ENCODE measurements around the gene SLC39A5. TPM values are rescaled to one million over a fixed set of nuclear protein-coding genes. Genes with fewer than 3 reads are reported as not detected.
"Not testable (repeated sequence)": the region's sequence is repeated elsewhere in the genome, so short reads cannot be mapped to it uniquely, and the experiment has no call there.

The SLC39A5 gene
- total RNA-seq, 1 donor from 2014 or later, result 0.61 TPM

DNA sequence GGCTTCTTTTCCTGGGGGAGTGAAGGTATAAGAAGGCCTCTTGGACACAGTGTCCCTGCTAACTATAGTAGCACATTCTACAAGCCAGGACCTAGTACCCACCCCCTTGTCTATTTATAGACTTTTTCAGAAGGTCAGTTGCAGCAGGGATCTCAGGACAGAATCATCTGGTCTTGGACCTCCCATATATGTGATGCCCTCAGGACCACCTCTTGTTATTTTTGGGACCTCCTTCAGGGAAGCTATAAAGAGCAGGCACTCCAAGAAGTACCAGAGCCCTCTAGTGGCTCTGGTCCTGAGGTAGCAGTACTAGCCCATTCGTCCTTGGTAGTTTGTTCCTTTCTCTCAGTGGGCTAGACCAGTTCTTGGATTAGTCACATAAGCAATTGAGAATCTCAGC lies 41.2 kb downstream of the SLC39A5 start:
- Mint-ChIP-seq H3K36me3 (ENCODE audit: unreplicated experiment) (no peaks in the 10 kb centered on the region), H3K4me3 (ENCODE audit: unreplicated experiment) (no peak overlapping the region), H3K27me3 (ENCODE audit: unreplicated experiment) (peaks cover 7% of the 10 kb centered on the region), H3K9me3 (ENCODE audit: unreplicated experiment) (peaks cover 2% of the 10 kb centered on the region), H3K4me1 (ENCODE audit: low read depth, unreplicated experiment) (peaks cover 5% of the 10 kb centered on the region), H3K27ac (ENCODE audit: unreplicated experiment) (no peak overlapping the region)
- DNase-seq, result no peak
- TF ChIP-seq, protein P1, sequence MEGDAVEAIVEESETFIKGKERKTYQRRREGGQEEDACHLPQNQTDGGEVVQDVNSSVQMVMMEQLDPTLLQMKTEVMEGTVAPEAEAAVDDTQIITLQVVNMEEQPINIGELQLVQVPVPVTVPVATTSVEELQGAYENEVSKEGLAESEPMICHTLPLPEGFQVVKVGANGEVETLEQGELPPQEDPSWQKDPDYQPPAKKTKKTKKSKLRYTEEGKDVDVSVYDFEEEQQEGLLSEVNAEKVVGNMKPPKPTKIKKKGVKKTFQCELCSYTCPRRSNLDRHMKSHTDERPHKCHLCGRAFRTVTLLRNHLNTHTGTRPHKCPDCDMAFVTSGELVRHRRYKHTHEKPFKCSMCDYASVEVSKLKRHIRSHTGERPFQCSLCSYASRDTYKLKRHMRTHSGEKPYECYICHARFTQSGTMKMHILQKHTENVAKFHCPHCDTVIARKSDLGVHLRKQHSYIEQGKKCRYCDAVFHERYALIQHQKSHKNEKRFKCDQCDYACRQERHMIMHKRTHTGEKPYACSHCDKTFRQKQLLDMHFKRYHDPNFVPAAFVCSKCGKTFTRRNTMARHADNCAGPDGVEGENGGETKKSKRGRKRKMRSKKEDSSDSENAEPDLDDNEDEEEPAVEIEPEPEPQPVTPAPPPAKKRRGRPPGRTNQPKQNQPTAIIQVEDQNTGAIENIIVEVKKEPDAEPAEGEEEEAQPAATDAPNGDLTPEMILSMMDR (IDR thresholded peaks at IDR 0.05; ENCODE audit: partially characterized antibody, unreplicated experiment), result no peak

DNA sequence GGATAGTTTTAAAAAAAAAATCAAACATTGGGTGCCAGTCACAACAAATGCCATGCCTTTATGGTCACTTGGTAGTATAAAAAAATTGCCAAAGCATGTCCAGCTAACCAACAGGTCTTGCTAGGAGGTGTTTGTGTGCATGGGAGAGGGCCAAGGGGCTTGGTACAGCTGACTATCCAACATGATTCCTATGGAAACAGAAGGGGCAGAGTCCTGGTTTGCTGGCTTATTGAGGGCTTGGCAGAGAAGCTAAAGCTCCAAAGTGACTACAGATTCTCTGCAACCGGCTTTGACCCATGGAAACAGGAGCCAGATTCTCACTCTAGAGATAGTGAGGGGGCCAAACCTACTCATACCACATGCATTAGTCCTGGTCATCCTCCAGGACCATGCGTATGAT lies 42.6 kb downstream of the SLC39A5 start:
- H3K9me3 Mint-ChIP-seq (ENCODE audit: unreplicated experiment); H3K4me1 Mint-ChIP-seq (ENCODE audit: low read depth, unreplicated experiment); DNase-seq; H3K27me3 Mint-ChIP-seq (ENCODE audit: unreplicated experiment); H3K36me3 Mint-ChIP-seq (ENCODE audit: unreplicated experiment); H3K4me3 Mint-ChIP-seq (ENCODE audit: unreplicated experiment); H3K27ac Mint-ChIP-seq (ENCODE audit: unreplicated experiment): not testable (repeated sequence)

DNA sequence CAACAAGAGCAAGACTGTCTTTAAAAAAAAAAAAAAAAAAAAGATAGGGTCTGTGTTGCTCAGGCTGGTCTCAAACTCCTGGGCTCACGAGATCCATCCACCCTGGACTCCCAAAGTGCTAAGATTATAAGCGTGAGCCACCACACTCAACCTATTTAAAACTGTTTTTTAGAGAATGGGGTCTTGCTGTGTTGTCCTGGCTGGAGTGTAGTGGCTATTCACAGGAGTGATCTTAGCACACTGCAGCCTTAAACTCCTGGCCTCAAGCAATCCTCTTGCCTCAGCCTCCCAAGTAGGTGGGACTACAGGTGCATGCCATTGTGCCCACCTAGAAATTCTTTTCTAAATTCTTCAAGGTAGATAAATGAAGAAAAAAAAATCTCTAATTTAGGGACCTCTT lies 44.4 kb downstream of the SLC39A5 start:
- Mint-ChIP-seq H3K36me3 (ENCODE audit: unreplicated experiment) (peaks cover 4% of the 10 kb centered on the region), H3K27ac (ENCODE audit: unreplicated experiment) (no peak overlapping the region), H3K27me3 (ENCODE audit: unreplicated experiment) (peaks cover 3% of the 10 kb centered on the region), H3K4me1 (ENCODE audit: low read depth, unreplicated experiment) (no peaks in the 10 kb centered on the region), H3K4me3 (ENCODE audit: unreplicated experiment) (no peak overlapping the region), H3K9me3 (ENCODE audit: unreplicated experiment) (peaks cover 2% of the 10 kb centered on the region)
- no peak for DNase-seq
- TF ChIP-seq, protein P1 (IDR thresholded peaks at IDR 0.05; ENCODE audit: partially characterized antibody, unreplicated experiment), result no peak

DNA sequence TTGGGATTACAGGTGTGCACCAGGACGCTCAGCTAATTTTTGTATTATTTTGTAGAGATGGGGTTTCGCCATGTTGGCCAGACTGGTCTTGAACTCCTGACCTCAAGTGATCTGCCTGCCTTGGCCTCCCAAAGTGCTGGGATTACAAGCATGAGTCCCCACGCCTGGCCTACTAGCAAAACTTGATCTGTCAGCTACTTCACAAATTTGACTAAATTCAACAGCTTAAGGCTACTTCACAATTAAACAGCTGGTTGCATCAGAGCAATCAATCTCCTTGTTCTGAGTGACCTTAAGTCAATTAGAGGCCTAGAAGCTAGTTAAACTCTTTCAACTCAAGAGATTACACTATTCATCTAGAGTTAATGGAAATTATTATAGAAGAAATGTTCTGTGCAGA lies 49.1 kb downstream of the SLC39A5 start:
- TF ChIP-seq, protein P1 (IDR thresholded peaks at IDR 0.05; ENCODE audit: partially characterized antibody, unreplicated experiment), result no peak
- Mint-ChIP-seq H3K9me3 (ENCODE audit: unreplicated experiment) (peaks cover 3% of the 10 kb centered on the region), H3K36me3 (ENCODE audit: unreplicated experiment) (peaks cover 6% of the 10 kb centered on the region), H3K27me3 (ENCODE audit: unreplicated experiment) (peaks cover 2% of the 10 kb centered on the region), H3K27ac (ENCODE audit: unreplicated experiment) (no peak overlapping the region), H3K4me3 (ENCODE audit: unreplicated experiment) (no peak overlapping the region), H3K4me1 (ENCODE audit: low read depth, unreplicated experiment) (no peaks in the 10 kb centered on the region)
- DNase-seq, result no peak

DNA sequence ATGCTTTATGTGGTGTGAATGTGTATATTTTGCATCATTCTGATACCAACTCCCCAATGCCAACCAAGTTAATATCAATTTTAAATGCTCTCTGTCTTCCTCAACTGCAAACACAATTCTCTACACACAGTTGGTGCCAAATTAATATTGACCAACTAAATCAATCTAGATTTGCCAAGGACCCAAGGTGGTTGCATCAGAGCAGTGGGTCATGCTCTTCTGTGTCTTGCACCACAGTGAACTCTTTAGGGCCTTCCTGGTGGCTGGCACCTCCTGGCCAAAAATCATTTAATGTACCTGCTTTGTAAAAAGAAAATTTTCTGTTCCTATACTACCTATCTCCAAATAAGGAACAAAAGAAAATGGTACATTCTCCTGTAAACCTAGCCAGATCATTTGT lies 51.0 kb downstream of the SLC39A5 start:
- Mint-ChIP-seq H3K36me3 (ENCODE audit: unreplicated experiment) (peaks cover 6% of the 10 kb centered on the region), H3K27ac (ENCODE audit: unreplicated experiment) (no peak overlapping the region), H3K27me3 (ENCODE audit: unreplicated experiment) (peaks cover 2% of the 10 kb centered on the region), H3K4me1 (ENCODE audit: low read depth, unreplicated experiment) (no peaks in the 10 kb centered on the region), H3K9me3 (ENCODE audit: unreplicated experiment) (peaks cover 1% of the 10 kb centered on the region), H3K4me3 (ENCODE audit: unreplicated experiment) (no peak overlapping the region)
- DNase-seq, result no peak
- TF ChIP-seq, protein P1 (IDR thresholded peaks at IDR 0.05; ENCODE audit: partially characterized antibody, unreplicated experiment), result no peak

DNA sequence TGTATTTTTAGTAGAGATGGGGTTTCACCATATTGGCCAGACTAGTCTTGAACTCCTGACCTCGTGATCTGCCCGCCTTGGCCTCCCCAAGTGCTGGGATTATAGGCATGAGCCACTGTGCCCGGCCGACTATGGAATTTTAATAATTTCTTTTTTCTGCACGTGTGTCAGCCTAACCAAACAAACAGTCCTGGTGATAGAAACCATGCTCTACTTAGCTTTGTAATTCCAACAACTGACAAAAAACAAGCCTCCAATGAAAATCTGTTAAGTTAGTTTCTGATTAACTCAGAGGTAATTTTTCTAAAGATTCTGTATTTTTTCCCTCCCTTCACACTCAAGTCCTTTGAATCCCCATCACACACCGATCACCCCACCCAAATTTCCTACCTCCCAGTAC lies 52.2 kb downstream of the SLC39A5 start:
- peaks cover 6% of the 10 kb centered on the region for H3K36me3 Mint-ChIP-seq (ENCODE audit: unreplicated experiment)
- TF ChIP-seq, protein P1 (IDR thresholded peaks at IDR 0.05; ENCODE audit: partially characterized antibody, unreplicated experiment), result no peak

More for the DNA sequence above, 52.2 kb downstream of the SLC39A5 start:
- Mint-ChIP-seq H3K4me3 (ENCODE audit: unreplicated experiment) (no peak overlapping the region), H3K27me3 (ENCODE audit: unreplicated experiment) (peaks cover 2% of the 10 kb centered on the region), H3K4me1 (ENCODE audit: low read depth, unreplicated experiment) (no peaks in the 10 kb centered on the region), H3K9me3 (ENCODE audit: unreplicated experiment) (peaks cover 1% of the 10 kb centered on the region), H3K27ac (ENCODE audit: unreplicated experiment) (no peak overlapping the region)
- no peak for DNase-seq
